K562 (cell line): ENCODE measurements around the gene CELA3A. TPM values are rescaled to one million over a fixed set of nuclear protein-coding genes. Genes with fewer than 3 reads are reported as not detected.

Experiments
- ARID1B ChIP-seq: fragments of 450-650 bp; IDR thresholded peaks from 2 replicates; pipeline ENCODE4 v1.6.1; 2016; ENCODE audit warnings: antibody characterized with exemption, mild to moderate bottlenecking, inconsistent platforms
- BCL6 ChIP-seq: fragments of 250-450 bp; sonication (Bioruptor Pico); IDR thresholded peaks from 2 replicates; pipeline ENCODE4 v1.4.0; 2020
- CBX5 ChIP-seq: IDR thresholded peaks from 2 replicates; pipeline ENCODE4 v1.6.1; 2014; ENCODE audit warnings: low read depth, borderline replicate concordance
- DACH1 ChIP-seq: fragments of 450-650 bp; IDR thresholded peaks from 2 replicates; pipeline ENCODE4 v1.6.1; 2018; ENCODE audit not compliant: partially characterized antibody
- KLF10 ChIP-seq: fragments of 250-450 bp; sonication (Bioruptor Pico); IDR thresholded peaks from 2 replicates; pipeline ENCODE4 v1.6.1; 2021; ENCODE audit warnings: matching md5 sums
- MBD2 ChIP-seq: sonication (generic); IDR thresholded peaks from 2 replicates; pipeline ENCODE4 v1.6.1; 2016; ENCODE audit warnings: low read depth, borderline replicate concordance
- PHB ChIP-seq: fragments of 250-450 bp; sonication (Bioruptor Pico); IDR thresholded peaks from 2 replicates; pipeline ENCODE4 v1.5.0; 2021
- SIRT6 ChIP-seq: IDR thresholded peaks from one replicate; pipeline ENCODE4 v1.6.1; 2012; ENCODE audit warnings: low read depth, mild to moderate bottlenecking, control low read depth, inconsistent platforms, low read length, moderate library complexity
- SNAPC5 ChIP-seq: fragments of 250-450 bp; sonication (Bioruptor Pico); IDR thresholded peaks from 2 replicates; pipeline ENCODE4 v1.8.0; 2021; ENCODE audit warnings: moderate library complexity, mild to moderate bottlenecking, inconsistent platforms
- SP1 ChIP-seq: sonication (generic); formaldehyde crosslinking; IDR thresholded peaks from 2 replicates; pipeline ENCODE4 v1.8.1; 2022; ENCODE audit warnings: mild to moderate bottlenecking, missing genetic modification reagents
- TOE1 ChIP-seq, 2 experiments: fragments of 450-650 bp in 1 of 2; sonication (generic) in 1 of 2; formaldehyde crosslinking in 1 of 2; IDR thresholded peaks; 2 replicates each; pipeline versions ENCODE4 v1.7.1 to v1.8.0; 2016 to 2022; ENCODE audit warnings: borderline replicate concordance in 2 of 2, mild to moderate bottlenecking in 2 of 2, antibody characterized with exemption in 1 of 2, inconsistent platforms in 1 of 2, low read depth in 1 of 2, missing genetic modification reagents in 1 of 2, moderate library complexity in 1 of 2
- XRCC4 ChIP-seq: IDR thresholded peaks from one replicate; pipeline ENCODE4 v1.6.1; 2011; ENCODE audit not compliant: insufficient read depth, insufficient read length; ENCODE audit errors: extremely low read depth
- ZFP1 ChIP-seq: fragments of 450-650 bp; formaldehyde crosslinking; IDR thresholded peaks from 2 replicates; pipeline ENCODE4 v1.4.0; 2020; ENCODE audit warnings: mild to moderate bottlenecking, mixed read lengths
- ZFP30 ChIP-seq: fragments of 250-450 bp; sonication (Bioruptor Pico); IDR thresholded peaks from 2 replicates; pipeline ENCODE4 v1.8.0; 2022; ENCODE audit warnings: moderate library complexity, mild to moderate bottlenecking, inconsistent platforms, borderline replicate concordance
- ZNF232 ChIP-seq: sonication (generic); formaldehyde crosslinking; IDR thresholded peaks from 2 replicates; pipeline ENCODE4 v1.8.0; 2022; ENCODE audit warnings: mild to moderate bottlenecking, missing genetic modification reagents
- polyA plus RNA-seq, 8 experiments: library from polyadenylated mRNA; depleted of rRNA in 4 of 8; stranded (reverse) in 5 of 8; unstranded in 3 of 8; fragments of >200 nt; fragmentation: Nextera tagmentation in 2 of 8; fragmentation: Illumina TruSeq in 1 of 8; extraction: Ambion mirVana in 2 of 8; extraction: Trizol in 1 of 8; gene quantifications; 2 replicates each; pipeline versions ENCODE4 v1.2.1 to v1.2.3, GENCODE V29; 2011 to 2014; ENCODE audit warnings: inconsistent platforms in 1 of 8, missing spikeins in 1 of 8
- total RNA-seq, 7 experiments: library from RNA; depleted of rRNA in 6 of 7; stranded (reverse); fragments of >200 nt in 6 of 7; fragmentation: Illumina TruSeq in 2 of 7; extraction: Trizol in 2 of 7; gene quantifications; 2 replicates each; pipeline versions ENCODE4 v1.2.1 to v1.2.3, GENCODE V29; 2011 to 2021; ENCODE audit warnings: low replicate concordance in 1 of 7
- TF ChIP-seq, protein P1 (sequence below), 2 experiments: fragments of 450-650 bp in 1 of 2; IDR thresholded peaks; 2 replicates each; pipeline ENCODE4 v1.6.1; 2011 to 2017; ENCODE audit warnings: low read depth in 2 of 2, antibody characterized with exemption in 1 of 2, borderline replicate concordance in 1 of 2, low read length in 1 of 2, mild to moderate bottlenecking in 1 of 2, mixed read lengths in 1 of 2; ENCODE audit not compliant: control insufficient read depth in 1 of 2
- TF ChIP-seq, protein P2 (sequence below): sonication (generic); formaldehyde crosslinking; IDR thresholded peaks from 2 replicates; pipeline ENCODE4 v1.4.0; 2020; ENCODE audit warnings: mild to moderate bottlenecking, missing genetic modification reagents
- TF ChIP-seq, protein P3 (sequence below), 2 experiments: IDR thresholded peaks; 2 replicates each; pipeline ENCODE4 v1.6.1; 2011; ENCODE audit warnings: borderline replicate concordance in 1 of 2, control low read depth in 1 of 2, low read depth in 1 of 2, low read length in 1 of 2, mild to moderate bottlenecking in 1 of 2, mixed read lengths in 1 of 2, moderate library complexity in 1 of 2; ENCODE audit not compliant: insufficient read depth in 1 of 2, insufficient read length in 1 of 2, poor library complexity in 1 of 2, severe bottlenecking in 1 of 2; ENCODE audit errors: extremely low read depth in 1 of 2
- TF ChIP-seq, protein P4 (sequence below): sonication (generic); formaldehyde crosslinking; IDR thresholded peaks from 2 replicates; pipeline ENCODE4 v1.8.1; 2023; ENCODE audit warnings: mild to moderate bottlenecking, missing genetic modification reagents

The CELA3A gene
- total and polyA plus RNA-seq, 9 of the 15 experiments (the other 6 are each of a cell fraction or from before 2014, with no cell fraction given), result 5.4 TPM; not detected in 8

- no peak for TF ChIP-seq TOE1 (IDR thresholded peaks at IDR 0.05; ENCODE audit: borderline replicate concordance)
- peak; percentile 77; the same call in 1 of the 2 replicates for TF ChIP-seq TOE1 (CRISPR knock-in tag; IDR thresholded peaks at IDR 0.05; ENCODE audit: borderline replicate concordance, low read depth)
- TF ChIP-seq, protein P1, sequence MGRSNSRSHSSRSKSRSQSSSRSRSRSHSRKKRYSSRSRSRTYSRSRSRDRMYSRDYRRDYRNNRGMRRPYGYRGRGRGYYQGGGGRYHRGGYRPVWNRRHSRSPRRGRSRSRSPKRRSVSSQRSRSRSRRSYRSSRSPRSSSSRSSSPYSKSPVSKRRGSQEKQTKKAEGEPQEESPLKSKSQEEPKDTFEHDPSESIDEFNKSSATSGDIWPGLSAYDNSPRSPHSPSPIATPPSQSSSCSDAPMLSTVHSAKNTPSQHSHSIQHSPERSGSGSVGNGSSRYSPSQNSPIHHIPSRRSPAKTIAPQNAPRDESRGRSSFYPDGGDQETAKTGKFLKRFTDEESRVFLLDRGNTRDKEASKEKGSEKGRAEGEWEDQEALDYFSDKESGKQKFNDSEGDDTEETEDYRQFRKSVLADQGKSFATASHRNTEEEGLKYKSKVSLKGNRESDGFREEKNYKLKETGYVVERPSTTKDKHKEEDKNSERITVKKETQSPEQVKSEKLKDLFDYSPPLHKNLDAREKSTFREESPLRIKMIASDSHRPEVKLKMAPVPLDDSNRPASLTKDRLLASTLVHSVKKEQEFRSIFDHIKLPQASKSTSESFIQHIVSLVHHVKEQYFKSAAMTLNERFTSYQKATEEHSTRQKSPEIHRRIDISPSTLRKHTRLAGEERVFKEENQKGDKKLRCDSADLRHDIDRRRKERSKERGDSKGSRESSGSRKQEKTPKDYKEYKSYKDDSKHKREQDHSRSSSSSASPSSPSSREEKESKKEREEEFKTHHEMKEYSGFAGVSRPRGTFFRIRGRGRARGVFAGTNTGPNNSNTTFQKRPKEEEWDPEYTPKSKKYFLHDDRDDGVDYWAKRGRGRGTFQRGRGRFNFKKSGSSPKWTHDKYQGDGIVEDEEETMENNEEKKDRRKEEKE (IDR thresholded peaks at IDR 0.05; ENCODE audit: borderline replicate concordance in 1 of 2, control insufficient read depth in 1 of 2, low read depth in 2 of 2, low read length in 1 of 2), result no peak
- peak; percentile 67 for TF ChIP-seq ARID1B
- no peak for TF ChIP-seq BCL6 (CRISPR knock-in tag)
- TF ChIP-seq DACH1, result no peak
- TF ChIP-seq CBX5, result no peak
- no peak for TF ChIP-seq SNAPC5 (CRISPR knock-in tag)
- TF ChIP-seq SIRT6, result no peak
- TF ChIP-seq MBD2, result no peak; the same call in 1 of the 2 replicates
- TF ChIP-seq, protein P2, sequence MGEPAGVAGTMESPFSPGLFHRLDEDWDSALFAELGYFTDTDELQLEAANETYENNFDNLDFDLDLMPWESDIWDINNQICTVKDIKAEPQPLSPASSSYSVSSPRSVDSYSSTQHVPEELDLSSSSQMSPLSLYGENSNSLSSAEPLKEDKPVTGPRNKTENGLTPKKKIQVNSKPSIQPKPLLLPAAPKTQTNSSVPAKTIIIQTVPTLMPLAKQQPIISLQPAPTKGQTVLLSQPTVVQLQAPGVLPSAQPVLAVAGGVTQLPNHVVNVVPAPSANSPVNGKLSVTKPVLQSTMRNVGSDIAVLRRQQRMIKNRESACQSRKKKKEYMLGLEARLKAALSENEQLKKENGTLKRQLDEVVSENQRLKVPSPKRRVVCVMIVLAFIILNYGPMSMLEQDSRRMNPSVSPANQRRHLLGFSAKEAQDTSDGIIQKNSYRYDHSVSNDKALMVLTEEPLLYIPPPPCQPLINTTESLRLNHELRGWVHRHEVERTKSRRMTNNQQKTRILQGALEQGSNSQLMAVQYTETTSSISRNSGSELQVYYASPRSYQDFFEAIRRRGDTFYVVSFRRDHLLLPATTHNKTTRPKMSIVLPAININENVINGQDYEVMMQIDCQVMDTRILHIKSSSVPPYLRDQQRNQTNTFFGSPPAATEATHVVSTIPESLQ (CRISPR knock-in tag), result no peak
- no peak for TF ChIP-seq ZNF232 (CRISPR knock-in tag)
- TF ChIP-seq KLF10, result no peak
- TF ChIP-seq SP1 (CRISPR knock-in tag), result peak; percentile 74
- no peak for TF ChIP-seq ZFP1 (CRISPR knock-in tag)
- no peak for TF ChIP-seq XRCC4
- TF ChIP-seq ZFP30 (CRISPR knock-in tag), result no peak
- TF ChIP-seq, protein P3, sequence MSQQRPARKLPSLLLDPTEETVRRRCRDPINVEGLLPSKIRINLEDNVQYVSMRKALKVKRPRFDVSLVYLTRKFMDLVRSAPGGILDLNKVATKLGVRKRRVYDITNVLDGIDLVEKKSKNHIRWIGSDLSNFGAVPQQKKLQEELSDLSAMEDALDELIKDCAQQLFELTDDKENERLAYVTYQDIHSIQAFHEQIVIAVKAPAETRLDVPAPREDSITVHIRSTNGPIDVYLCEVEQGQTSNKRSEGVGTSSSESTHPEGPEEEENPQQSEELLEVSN (IDR thresholded peaks at IDR 0.05; ENCODE audit: borderline replicate concordance in 1 of 2, extremely low read depth in 1 of 2, insufficient read depth in 1 of 2, insufficient read length in 1 of 2, low read depth in 1 of 2, low read length in 1 of 2, poor library complexity in 1 of 2, severe bottlenecking in 1 of 2), result peak in 1 of 2 experiments; percentile 32
- no peak for TF ChIP-seq PHB
- TF ChIP-seq, protein P4, sequence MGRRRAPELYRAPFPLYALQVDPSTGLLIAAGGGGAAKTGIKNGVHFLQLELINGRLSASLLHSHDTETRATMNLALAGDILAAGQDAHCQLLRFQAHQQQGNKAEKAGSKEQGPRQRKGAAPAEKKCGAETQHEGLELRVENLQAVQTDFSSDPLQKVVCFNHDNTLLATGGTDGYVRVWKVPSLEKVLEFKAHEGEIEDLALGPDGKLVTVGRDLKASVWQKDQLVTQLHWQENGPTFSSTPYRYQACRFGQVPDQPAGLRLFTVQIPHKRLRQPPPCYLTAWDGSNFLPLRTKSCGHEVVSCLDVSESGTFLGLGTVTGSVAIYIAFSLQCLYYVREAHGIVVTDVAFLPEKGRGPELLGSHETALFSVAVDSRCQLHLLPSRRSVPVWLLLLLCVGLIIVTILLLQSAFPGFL (CRISPR knock-in tag), result no peak; the same call in 1 of the 2 replicates
Observed at GRCh38 chr1:22053017-22053860, 51.8 kb downstream of the CELA3A start (continued).
